SJCRH30 (cell line): Measurements from ENCODE around the gene TPK1. TPM values are rescaled to one million over a fixed set of nuclear protein-coding genes. Genes with fewer than 3 reads are reported as not detected.

Experiments used
- DNase-seq, 2 experiments: peaks; one replicate each; pipeline ENCODE4 v3.0.0-alpha.2; 2015 to 2020
- H3K27ac ChIP-seq: fragments of 250-450 bp; sonication (Bioruptor Pico); 2 replicates; pipeline ENCODE4 v1.5.1; 2020; ENCODE audit warnings: mild to moderate bottlenecking, moderate library complexity
- H3K27me3 ChIP-seq: fragments of 250-450 bp; sonication (Bioruptor Pico); 2 replicates; pipeline ENCODE4 v1.5.1; 2020; ENCODE audit warnings: mild to moderate bottlenecking, moderate library complexity
- H3K36me3 ChIP-seq: fragments of 250-450 bp; sonication (Bioruptor Pico); 2 replicates; pipeline ENCODE4 v1.5.1; 2020; ENCODE audit warnings: mild to moderate bottlenecking, moderate library complexity
- H3K4me1 ChIP-seq: fragments of 250-450 bp; sonication (Bioruptor Pico); 2 replicates; pipeline ENCODE4 v1.5.1; 2020; ENCODE audit warnings: mild to moderate bottlenecking, moderate library complexity
- H3K4me3 ChIP-seq: fragments of 250-450 bp; sonication (Bioruptor Pico); 2 replicates; pipeline ENCODE4 v1.5.1; 2020; ENCODE audit warnings: mild to moderate bottlenecking, moderate library complexity
- H3K9me3 ChIP-seq: fragments of 250-450 bp; sonication (Bioruptor Pico); replicated peaks from 2 replicates; pipeline ENCODE4 v1.5.1; 2020; ENCODE audit warnings: mild to moderate bottlenecking, moderate library complexity
- total RNA-seq: library from RNA; depleted of rRNA; stranded (reverse); fragments of >200 nt; shearing (Covaris generic); gene quantifications from 2 replicates; pipeline ENCODE4 v1.2.3, GENCODE V29; 2014; rRNA removed

Gene TPK1
- 2.4 and 3.1 TPM in 2 replicates for total RNA-seq

DNA sequence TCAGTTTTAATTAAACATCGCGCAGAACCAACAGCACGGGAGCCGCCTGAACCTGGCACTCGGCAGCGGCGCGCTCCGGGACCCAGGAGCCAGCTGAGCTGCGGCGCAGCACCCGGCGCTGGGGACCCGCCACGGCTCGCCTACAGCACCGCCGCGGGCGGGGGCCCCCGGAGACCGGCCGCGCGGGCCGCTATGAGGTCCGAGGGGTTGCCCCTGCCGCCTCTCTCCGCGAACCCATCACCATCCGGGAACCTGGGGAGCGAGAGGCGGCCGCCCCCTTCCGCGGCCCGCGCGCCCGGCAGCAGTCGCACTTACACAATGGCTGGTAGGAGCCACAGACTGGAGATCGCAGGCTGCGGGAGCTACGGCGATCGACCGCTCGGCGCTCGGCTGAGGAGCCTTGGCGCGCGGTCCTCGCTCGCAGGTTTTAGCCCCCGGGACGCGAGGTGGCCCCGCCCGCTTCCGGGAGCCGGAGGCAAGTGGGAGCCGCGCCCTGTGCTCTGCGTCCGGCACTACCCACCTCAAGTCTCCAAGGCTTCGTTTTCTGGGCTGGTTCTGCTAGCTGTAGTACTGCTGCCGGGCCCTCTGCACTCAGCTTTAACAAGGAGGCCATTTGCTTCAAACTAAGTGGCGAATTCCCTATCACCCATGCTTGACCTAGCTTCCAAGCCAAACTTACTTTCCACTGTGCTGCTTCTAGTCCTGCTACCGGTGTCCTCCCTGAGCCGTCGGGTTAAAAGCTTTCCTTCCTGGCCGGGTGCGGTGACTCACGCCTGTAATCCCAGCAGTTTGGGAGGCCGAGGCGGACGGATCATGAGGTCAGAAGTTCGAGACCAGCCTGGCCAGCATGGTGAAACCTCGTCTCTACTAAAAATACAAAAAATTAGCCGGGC, at the start of gene TPK1:
Gene TPK1 (minus strand): TSS at position 402 of the 893 bp plus-strand sequence. CDS start 451 bp downstream, outside the sequence.
- Histone ChIP-seq H3K36me3 (no peaks in the 10 kb centered on the region), H3K27ac (peak within 1 kb of the TSS; percentile 46), H3K4me3 (peak within 1 kb of the TSS; percentile 78), H3K4me1 (no peaks in the 10 kb centered on the region), H3K9me3 (no peaks in the 10 kb centered on the region), H3K27me3 (no peaks in the 10 kb centered on the region)
- peak; percentile 89 to 93 for DNase-seq

DNA sequence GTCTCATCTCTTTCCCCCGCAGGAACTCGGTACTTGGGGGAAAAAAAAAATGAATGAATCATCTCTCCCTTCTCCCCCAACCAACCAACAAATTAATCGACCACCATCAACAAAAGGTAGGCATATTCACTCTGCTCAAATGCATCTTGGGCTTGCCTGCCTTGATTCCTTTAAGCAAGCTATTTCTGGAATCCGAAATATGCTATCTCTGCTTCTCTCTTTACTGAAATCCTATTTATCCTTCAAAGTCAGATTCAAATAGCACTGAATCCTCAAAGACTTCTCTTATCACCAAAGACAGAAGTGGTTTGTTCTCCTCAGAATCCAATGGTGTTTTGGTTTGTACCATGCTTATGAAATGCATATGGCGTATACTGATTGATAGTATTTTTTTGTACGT, 49.6 kb upstream of the TPK1 start:
- Histone ChIP-seq H3K27ac (no peak overlapping the region), H3K9me3 (no peaks in the 10 kb centered on the region), H3K36me3 (no peaks in the 10 kb centered on the region), H3K4me3 (no peak overlapping the region), H3K4me1 (0 out of 2 replicates have a peak, but pooled peaks cover 2% of the 10 kb centered on the region), H3K27me3 (peaks cover 13% of the 10 kb centered on the region; the same call in 1 of the 2 replicates)
- no peak for DNase-seq

DNA sequence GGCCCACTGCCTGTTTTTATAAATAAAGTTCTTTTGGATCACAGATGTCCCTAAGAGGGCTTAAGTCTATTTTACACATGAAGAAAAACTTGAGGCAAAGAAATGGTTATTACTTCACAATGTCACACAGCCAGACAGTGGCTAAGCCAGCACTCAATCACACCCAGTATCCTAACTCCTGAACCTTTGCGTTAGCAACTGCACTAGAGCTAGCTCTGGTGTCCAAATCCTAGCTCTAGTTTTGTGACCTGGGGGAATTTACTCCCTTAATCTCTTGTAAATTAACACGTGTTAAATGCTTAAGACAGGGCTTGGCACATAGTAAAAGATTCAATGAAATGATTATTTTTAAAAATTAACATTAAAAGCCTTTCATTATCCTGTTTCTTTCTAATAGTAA, 49.0 kb upstream of the TPK1 start:
- Histone ChIP-seq H3K27me3 (peaks cover 13% of the 10 kb centered on the region; the same call in 1 of the 2 replicates), H3K9me3 (no peaks in the 10 kb centered on the region)
- DNase-seq: no peak

DNA sequence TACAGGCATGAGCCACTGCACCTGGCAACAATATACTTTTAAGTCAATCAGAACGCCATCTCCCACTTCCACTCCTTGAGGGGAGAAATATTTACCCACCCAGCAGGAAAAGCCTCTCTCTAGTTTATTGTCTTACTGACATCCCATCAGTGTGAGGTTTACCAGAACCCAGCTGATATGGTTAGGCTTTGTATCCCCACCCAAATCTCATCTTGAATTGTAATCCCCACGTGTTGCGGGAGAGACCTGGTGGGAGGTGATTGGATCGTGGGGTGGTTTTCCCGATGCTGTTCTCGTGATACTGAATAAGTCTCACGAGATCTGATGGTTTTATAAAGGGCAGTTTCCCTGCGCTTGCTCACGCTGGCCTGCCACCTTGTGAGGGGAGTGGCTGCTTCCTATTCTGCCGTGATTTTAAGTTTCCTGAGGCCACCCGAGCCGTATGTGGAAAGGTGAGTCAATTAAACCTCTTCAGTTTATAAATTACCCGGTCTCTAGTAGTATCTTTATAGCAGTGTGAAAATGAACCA, 37.5 kb upstream of the TPK1 start:
- Histone ChIP-seq H3K4me3 (no peak overlapping the region), H3K9me3 (no peaks in the 10 kb centered on the region), H3K27me3 (peaks cover 9% of the 10 kb centered on the region; the same call in 1 of the 2 replicates), H3K27ac (no peak overlapping the region), H3K36me3 (no peaks in the 10 kb centered on the region), H3K4me1 (no peaks in the 10 kb centered on the region)
- DNase-seq: no peak

More for the DNA sequence above, 49.0 kb upstream of the TPK1 start:
- Histone ChIP-seq H3K27ac (no peak overlapping the region), H3K36me3 (no peaks in the 10 kb centered on the region), H3K4me1 (0 out of 2 replicates have a peak, but pooled peaks cover 2% of the 10 kb centered on the region), H3K4me3 (no peak overlapping the region)

DNA sequence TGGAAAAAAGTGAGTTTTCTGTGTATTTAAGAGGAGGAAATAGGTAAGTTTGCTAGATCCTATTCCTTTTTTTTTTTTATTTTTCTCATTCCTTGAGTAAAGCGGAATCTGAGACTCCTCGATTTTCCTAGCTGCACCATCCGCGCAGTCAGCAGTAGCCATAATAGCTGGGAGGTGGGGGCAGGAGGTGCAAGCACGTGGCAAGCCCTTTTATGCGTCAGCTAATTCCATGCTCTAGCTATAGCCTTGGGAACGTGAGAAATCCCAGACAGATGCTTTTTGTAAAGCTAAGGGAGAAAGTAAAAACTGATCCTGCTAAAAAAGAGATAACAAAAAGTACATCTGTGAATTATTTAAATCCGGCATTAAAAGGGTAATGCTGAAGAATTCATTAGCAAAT, 33.2 kb upstream of the TPK1 start:
- H3K36me3 ChIP-seq: no peaks in the 10 kb centered on the region
- 0 out of 2 replicates have a peak, but pooled peaks cover 4% of the 10 kb centered on the region for H3K27me3 ChIP-seq
- H3K27ac ChIP-seq: no peak overlapping the region
- DNase-seq: no peak
- H3K9me3 ChIP-seq: no peaks in the 10 kb centered on the region
- H3K4me3 ChIP-seq: no peak overlapping the region
- no peaks in the 10 kb centered on the region for H3K4me1 ChIP-seq

DNA sequence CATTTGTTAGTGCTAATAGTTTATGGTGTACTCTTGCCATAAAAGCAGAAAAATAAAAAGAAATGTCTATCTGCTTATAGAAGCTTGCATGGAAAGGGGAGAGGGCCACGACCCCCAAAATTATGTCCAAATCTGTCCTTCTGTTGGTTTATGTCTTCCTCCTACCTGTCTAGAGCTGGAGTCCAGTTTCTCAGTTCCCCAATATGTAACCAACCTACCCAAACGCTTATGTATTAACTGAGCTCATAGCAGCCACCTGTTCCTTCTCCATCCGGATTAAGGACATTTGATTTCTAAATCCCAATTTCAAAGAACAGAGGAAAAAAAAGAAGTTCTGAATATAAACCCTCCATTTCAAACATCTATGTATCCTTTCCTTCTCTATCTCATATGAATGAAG, 30.3 kb upstream of the TPK1 start:
- no peak for DNase-seq
- H3K27ac ChIP-seq: no peak overlapping the region
- no peaks in the 10 kb centered on the region for H3K4me1 ChIP-seq
- peaks cover 8% of the 10 kb centered on the region; the same call in 1 of the 2 replicates for H3K27me3 ChIP-seq
- no peaks in the 10 kb centered on the region for H3K9me3 ChIP-seq
- no peak overlapping the region for H3K4me3 ChIP-seq
- H3K36me3 ChIP-seq: no peaks in the 10 kb centered on the region

DNA sequence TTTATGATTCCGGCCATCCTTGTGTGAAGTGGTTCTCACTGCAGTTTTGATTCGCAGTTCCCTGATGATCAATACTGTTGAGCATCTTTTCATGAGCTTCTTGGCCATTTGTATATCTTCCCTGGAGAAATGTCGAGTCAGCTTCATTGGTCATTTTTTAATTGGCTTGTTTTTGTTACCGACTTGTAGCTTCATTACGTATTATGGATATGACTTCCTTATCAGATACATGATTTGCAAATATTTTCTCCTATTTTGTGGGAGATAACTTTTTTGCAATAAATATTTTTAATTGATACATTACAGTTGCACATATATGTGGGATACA, 27.4 kb upstream of the TPK1 start:
- Histone ChIP-seq H3K27me3 (peaks cover 8% of the 10 kb centered on the region; the same call in 1 of the 2 replicates), H3K36me3 (no peaks in the 10 kb centered on the region), H3K9me3 (no peaks in the 10 kb centered on the region), H3K27ac (no peak overlapping the region), H3K4me1 (no peaks in the 10 kb centered on the region), H3K4me3 (no peak overlapping the region)
- no peak for DNase-seq

DNA sequence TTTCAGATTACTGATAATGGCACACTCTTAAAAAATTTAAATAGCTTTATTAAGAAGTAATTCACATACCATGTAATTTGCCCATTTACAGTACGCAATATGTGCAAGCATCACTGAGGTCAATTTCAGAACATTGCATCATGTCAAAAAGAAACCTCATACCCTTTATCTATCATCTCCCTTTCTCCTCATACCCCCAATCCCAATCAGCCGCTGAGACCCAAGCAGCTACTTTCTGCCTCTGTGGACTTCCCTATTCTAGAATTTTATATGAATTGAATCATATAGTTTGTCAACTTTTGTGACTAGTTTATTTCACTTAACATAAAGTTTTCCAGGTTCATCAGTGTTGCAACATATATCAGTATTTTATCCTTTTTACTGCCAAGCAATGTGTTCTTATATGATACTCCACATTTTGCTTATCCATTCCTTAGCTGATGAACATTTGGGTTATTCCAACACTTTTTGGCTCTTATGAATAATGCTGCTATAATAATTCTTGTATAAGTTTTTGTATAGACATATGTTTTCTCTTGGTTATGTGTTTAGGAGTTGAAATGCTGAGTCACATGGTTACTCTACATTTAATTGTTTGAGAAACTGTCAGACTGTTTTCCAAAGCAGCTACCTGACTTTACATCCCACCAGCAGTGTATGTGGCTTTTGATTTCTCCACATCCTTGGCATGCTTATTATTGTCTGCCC, 26.9 kb upstream of the TPK1 start:
- Histone ChIP-seq H3K4me3 (no peak overlapping the region), H3K27ac (no peak overlapping the region), H3K36me3 (no peaks in the 10 kb centered on the region), H3K27me3 (peaks cover 8% of the 10 kb centered on the region; the same call in 1 of the 2 replicates), H3K4me1 (no peaks in the 10 kb centered on the region), H3K9me3 (no peaks in the 10 kb centered on the region)
- no peak for DNase-seq

DNA sequence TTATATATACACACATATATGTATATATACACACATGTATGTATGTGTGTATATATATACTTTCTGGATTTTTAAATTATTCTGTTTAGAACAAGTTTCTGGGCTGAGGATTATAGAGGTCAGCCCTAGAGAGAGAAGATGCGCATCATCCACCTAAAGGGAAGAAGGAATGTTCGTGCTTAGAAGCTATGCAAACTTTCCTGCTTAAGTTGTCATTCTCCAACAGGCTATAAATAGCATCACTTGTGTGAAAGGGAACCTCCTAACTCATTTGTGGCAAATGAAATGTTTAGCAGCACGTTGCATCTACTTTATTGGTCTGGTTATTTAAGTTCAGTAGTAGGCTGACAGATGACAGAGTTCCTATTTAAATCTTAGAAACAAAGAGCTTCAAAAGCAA, 23.9 kb upstream of the TPK1 start:
- H3K4me1 ChIP-seq: no peaks in the 10 kb centered on the region
- no peak overlapping the region for H3K27ac ChIP-seq
- H3K4me3 ChIP-seq: no peak overlapping the region
- peaks cover 4% of the 10 kb centered on the region; the same call in 1 of the 2 replicates for H3K27me3 ChIP-seq
- DNase-seq: no peak
- H3K36me3 ChIP-seq: no peaks in the 10 kb centered on the region
- no peaks in the 10 kb centered on the region for H3K9me3 ChIP-seq

DNA sequence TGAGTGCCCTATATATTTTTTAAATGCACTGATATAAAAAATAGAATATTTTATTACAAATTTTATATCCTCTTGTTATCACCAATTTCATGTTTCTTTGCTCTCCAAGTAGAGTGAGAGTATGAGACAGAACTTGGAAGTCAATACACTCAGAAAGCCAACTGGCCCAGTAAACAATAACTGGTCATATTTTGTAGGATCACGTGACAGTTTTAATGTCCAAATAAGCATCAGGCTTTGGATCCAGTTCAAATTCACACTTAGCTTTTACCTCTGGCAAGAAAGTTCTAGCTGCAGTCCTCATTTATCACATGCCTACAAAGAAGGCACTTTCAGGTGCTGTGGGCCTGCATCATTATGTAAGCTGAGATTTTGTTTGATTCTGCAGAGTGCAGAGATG, 21.6 kb upstream of the TPK1 start:
- H3K27me3 ChIP-seq: 0 out of 2 replicates have a peak, but pooled peaks cover 4% of the 10 kb centered on the region
- no peak overlapping the region for H3K27ac ChIP-seq
- H3K4me1 ChIP-seq: no peaks in the 10 kb centered on the region
- no peak for DNase-seq
- no peak overlapping the region for H3K4me3 ChIP-seq
- H3K9me3 ChIP-seq: no peaks in the 10 kb centered on the region
- H3K36me3 ChIP-seq: no peaks in the 10 kb centered on the region

DNA sequence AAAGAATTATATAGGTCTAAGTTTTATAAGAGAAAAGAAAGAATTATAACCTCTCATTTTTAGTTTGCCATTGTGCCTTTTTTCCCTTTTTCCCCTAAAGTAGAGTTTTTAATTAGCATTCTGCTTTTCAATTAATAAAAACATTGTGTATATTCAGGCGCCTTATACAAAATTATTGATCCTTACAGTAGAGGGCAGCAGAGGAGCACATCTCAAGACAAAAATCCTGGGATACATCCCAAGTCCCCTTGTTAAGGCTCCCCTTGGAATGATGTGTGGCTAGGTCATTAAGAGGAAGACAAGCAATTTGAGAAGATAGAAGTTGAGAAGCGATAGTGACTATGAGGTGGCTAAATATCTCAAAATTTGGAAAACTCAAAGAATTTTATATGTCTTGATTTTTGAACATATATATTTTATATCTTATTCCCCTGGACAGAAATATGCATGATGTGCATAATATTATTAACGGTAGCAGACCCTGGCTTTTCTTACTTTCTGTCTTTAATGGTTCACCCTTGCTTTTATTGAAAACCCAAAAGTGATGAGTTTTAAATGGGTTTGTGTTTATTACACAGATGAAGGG, 19.1 kb upstream of the TPK1 start:
- DNase-seq: peak; percentile 11 to 67

DNA sequence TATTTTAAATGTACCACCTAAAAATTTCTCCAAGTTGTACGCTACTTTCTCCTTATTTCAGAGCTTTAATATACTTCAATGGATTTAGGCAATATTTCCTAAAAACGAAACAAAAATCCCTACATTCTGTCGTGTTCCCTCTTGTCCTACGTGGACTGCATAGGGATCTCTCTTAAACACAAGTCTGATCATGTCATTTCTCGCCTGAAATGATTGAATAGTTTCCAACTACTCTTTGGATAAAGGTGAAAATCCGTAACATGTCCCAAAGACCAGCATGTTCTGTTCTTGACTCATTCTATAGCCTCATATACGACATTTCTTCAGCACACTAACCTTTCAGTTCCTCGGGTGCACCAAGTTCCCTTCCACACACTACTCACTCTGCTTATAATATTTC, 17.7 kb upstream of the TPK1 start:
- no peak for DNase-seq
- H3K36me3 ChIP-seq: no peaks in the 10 kb centered on the region
- no peaks in the 10 kb centered on the region for H3K9me3 ChIP-seq
- no peaks in the 10 kb centered on the region for H3K4me1 ChIP-seq
- H3K27ac ChIP-seq: no peak overlapping the region
- 0 out of 2 replicates have a peak, but pooled peaks cover 4% of the 10 kb centered on the region for H3K27me3 ChIP-seq
- no peak overlapping the region for H3K4me3 ChIP-seq

More for the DNA sequence above, 19.1 kb upstream of the TPK1 start:
- Histone ChIP-seq H3K36me3 (no peaks in the 10 kb centered on the region), H3K9me3 (no peaks in the 10 kb centered on the region), H3K27ac (no peak overlapping the region), H3K4me1 (no peaks in the 10 kb centered on the region), H3K27me3 (0 out of 2 replicates have a peak, but pooled peaks cover 4% of the 10 kb centered on the region), H3K4me3 (no peak overlapping the region)

DNA sequence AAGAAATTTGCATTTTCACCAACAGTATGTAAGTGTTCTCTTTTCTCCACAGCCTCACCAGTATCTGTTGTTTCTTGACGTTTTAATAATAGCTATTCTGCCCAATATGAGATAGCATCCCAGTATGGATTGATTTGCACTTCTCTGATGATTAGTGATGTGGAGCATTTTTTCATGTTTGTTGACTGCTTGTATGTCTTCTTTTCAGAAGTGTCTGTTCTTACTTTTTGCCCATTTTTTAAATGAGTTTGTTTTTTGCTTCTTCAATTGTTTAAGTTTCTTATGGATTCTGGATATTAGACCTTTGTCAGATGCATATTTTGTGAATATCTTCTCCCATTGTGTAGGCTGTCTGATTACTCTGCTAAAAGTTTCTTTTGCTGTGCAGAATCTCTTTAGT, 12.2 kb upstream of the TPK1 start:
- Histone ChIP-seq H3K4me3 (no peak overlapping the region), H3K27me3 (no peaks in the 10 kb centered on the region), H3K36me3 (no peaks in the 10 kb centered on the region), H3K4me1 (no peaks in the 10 kb centered on the region), H3K27ac (no peak overlapping the region), H3K9me3 (no peaks in the 10 kb centered on the region)
- DNase-seq: no peak

DNA sequence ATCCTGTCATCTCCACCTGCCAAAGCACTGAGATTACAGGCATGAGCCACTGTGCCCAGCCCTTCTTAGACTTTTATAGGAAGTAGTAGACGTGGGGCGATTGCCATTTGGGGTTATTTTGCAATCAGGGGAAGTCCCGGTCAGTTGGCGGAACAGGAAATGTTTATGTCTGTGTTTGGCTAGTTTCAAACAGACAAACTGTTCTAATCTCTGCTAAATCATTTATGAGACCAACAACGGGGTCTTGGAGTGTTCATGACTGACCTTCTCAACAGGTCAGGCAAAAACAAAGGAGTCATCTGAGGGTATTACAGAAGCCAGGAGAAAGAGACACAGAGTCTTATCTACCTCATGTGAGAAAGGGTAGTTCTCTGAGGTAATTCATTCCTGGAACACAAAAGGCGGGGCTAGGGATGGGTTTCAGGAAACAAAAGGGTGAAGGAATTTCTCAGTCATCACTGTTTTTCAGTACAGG, 6.6 kb upstream of the TPK1 start:
- H3K36me3 ChIP-seq: no peaks in the 10 kb centered on the region
- no peak overlapping the region for H3K27ac ChIP-seq
- no peaks in the 10 kb centered on the region for H3K4me1 ChIP-seq
- H3K9me3 ChIP-seq: no peaks in the 10 kb centered on the region
- no peak for DNase-seq
- no peaks in the 10 kb centered on the region for H3K27me3 ChIP-seq
- no peak overlapping the region for H3K4me3 ChIP-seq
